Cardiac septum (tissue), 1 donor: ENCODE results near the gene GSX1. TPM values are rescaled to one million over a fixed set of nuclear protein-coding genes. Genes with fewer than 3 reads are reported as not detected.
"Not testable (repeated sequence)": the region's sequence is repeated elsewhere in the genome, so short reads cannot be mapped to it uniquely, and the experiment has no call there.

Experiments
- DNase-seq: peaks from one replicate; pipeline ENCODE4 v3.0.0-alpha.2; 2020; ENCODE audit warnings: low spot score
- intact Hi-C: fragments of 100-400 bp; cut with DNase I; formaldehyde crosslinking; loops from one replicate; pipeline ENCODE4 v1.14.0; 2022
- long read RNA-seq: library from polyadenylated mRNA; unstranded; transcript quantifications from one replicate; pipeline ENCODE4 v2.0.0, GENCODE V29; 2021
- total RNA-seq: library from RNA; stranded (reverse); fragmentation: NEBNext Ultra II Directional; extraction: Animal tissue kit (Norgen Biotek cat#: 25700); gene quantifications from one replicate; pipeline ENCODE4 v1.2.1, GENCODE V29; 2021
- donor health status: DM: no; HTN: no; CAD: no.

Gene GSX1
- not detected for total RNA-seq
- long read RNA-seq: 0 reads

DNA sequence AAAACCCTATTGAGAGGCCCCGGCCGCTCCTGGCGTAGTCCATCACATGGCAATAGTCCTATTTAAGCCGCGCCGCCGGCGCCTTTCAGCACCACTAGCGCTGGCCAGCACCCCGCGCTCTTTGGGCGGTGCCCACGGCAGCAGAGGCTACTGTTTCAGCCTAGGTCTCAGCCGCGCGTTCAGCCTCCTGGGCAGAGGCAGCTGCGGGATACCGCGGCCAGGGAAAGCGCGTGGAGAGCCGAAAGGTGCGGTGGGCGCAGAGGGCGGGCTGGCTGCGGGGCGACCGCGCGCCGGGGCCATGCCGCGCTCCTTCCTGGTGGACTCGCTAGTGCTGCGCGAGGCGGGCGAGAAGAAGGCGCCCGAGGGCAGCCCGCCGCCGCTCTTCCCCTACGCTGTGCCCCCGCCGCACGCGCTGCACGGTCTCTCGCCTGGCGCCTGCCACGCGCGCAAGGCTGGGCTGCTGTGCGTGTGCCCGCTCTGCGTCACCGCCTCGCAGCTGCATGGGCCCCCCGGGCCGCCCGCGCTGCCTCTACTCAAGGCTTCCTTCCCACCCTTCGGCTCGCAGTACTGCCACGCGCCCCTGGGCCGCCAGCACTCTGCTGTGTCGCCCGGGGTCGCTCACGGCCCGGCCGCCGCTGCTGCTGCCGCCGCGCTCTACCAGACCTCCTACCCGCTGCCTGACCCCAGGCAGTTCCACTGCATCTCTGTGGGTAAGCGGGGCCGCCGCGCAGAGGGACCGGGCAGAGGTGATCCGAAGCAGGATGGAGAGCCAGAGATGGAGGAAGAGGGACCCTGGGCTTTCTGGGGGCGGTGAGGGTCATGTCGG lies at the start of gene GSX1:
TSS of gene GSX1 (plus strand) at position 91 of the 826 bp plus-strand sequence. CDS start at position 299, 208 bp downstream.
- intact Hi-C loops: no loop called here
- DNase-seq: peak; percentile 80

DNA sequence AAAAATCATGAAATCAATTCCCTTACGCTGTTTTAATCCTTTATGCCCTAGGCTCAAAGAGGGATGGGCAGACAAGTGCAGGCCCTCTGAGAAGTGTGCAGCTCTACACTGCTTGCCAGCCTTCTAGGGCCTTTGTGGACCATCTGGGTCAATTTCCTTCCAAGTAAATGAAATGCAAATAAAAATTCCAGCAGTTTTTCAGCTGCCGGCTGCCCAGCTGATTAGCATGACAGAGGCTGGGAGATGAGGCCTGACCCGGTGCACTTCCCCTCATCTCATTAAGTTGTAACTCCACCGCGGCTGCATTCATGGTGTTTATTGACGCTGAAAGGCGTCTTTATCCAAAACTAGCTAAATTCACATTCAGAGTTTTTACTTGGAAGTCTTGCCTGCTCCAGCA lies 47.5 kb upstream of the GSX1 start:
- intact Hi-C loops: no loop called here
- DNase-seq: no peak

DNA sequence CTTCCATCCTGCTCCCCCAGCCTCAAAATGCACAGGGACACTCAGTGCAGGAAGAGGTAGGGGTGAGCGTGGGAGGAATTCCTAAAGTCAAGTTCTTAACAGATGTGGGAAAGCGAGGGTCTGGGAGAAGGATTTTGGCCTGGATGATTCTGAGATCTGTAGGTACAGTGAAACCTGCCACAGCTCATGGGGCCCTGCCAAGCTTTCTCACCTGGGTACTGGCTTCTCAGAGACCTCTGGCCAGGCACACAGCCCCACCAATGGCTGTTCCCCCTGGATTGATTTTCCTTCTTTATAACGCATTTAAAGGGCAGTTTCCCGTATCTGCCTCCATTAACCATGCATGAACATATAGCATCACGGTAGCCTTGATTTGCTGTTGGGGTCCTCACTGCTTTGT lies 47.0 kb upstream of the GSX1 start:
- DNase-seq: no peak
- intact Hi-C loops: no loop called here

DNA sequence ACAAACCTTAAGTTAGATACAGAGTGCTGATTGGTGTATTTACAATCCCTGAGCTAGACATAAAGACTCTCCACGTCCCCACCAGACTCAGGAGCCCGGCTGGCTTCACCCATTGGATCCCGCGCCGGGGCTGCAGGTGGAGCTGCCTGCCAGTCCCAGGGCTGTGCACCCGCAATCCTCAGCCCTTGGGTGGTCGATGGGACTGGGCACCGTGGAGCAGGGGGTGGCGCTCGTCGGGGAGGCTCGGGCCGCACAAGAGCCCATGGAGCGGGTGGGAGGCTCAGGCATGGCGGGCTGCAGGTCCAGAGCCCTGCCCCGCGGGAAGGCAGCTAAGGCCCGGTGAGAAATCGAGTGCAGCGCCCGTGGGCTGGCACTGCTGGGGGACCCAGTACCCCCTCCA lies 44.1 kb upstream of the GSX1 start:
- intact Hi-C loops: not testable (repeated sequence)

DNA sequence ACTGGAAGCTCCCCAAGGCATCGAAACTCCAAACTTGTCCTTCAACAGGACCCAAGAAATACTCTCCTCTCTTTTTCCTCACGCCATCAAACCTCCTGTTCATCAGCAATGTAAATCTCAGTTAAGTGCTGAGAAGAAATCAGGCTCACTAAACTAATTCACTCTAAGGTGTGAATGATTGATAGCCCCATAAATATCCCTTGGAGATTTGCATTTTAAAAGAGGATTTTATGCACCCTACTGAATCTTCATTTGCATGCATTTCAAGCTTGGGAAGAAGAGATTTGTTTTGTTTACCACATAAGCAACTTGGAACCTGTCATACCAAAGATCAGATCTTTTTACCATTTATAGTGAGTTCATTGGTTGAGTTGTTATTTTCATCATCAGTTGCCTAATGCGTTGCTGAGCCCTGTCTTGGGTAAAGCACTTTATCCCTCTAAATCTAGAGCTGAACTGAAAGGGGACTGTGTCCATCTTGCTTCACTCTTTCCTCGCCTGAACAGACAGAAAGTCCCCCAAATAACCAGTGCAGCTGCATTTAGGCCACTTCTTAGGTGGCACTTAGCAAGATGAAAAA lies 40.2 kb upstream of the GSX1 start:
- intact Hi-C loops: no loop called here
- no peak for DNase-seq

More for the DNA sequence above, 44.1 kb upstream of the GSX1 start:
- DNase-seq: not testable (repeated sequence)

DNA sequence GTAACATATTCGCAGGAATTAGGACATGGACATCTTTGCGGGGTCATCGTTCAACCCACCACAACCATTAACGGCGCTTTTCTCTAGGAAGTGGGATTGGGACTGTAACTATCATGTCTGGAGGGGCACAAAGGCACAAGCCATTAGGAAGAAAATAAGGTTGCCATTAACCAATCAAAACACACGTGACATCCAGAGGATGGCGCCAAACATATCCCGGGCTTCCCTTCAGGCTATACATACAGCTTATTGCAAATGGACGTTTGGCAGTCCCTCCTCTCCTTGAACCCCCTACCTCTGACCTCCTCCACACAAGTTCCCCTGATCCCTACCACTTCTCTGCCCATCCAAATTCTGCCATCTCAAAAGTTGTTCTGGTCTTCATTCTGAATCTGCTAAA lies 26.6 kb upstream of the GSX1 start:
- intact Hi-C loops: no loop called here
- DNase-seq: no peak

DNA sequence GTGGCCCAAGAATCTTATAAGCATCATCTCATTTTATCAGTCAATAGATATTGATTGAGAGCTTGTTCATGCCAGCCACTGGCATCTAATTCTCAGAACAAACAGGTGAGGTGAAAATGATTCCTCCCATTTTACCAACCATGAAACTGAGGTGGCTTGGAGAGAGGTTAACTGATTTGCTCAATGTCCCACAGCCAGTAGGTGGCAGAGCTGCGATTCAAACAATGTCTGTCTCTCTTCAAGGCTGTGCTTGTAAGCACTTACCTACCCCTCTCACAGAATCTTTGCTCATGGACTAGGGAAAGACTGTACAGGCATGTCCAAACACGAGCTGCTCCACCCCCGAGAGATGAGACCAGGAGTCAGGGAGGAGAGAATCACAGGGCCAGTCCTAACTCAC lies 21.5 kb upstream of the GSX1 start:
- intact Hi-C loops: no loop called here
- DNase-seq: no peak

DNA sequence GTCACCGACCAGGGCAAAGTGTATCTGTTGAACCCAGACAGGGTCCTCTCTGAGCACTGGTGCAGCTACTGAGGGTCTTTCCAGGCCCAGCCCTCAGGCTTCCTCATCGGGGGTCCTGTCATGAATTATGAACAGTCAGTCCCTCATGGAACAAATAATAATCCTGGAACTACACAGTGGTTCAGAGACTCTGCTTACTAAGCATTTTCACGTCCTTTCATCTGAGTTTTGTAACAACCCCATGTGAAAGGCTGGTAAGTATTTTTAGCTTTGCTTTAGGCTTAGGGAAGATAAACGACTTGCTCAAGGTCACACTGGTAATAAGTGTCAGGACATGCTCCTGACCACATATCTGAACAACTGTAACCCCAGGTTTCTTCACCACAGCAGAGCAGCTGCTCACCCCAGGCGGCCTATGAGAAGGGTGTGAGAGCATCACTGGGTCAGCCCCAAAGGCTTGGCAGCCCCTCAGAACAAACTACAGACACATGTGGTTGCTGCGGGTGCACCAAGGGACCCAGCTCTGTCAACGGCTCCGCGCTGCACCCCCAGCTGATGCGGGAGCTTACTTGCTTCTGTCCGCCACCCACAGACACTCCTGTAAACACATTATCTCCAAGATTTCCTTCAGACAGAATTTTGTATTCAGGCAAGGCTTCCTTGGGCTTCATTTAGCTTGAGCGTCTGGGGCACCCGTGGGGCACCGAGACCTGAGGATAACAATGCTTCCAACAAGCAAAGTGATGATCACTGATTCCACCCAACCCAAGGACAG lies 19.4 kb upstream of the GSX1 start:
- no peak for DNase-seq

DNA sequence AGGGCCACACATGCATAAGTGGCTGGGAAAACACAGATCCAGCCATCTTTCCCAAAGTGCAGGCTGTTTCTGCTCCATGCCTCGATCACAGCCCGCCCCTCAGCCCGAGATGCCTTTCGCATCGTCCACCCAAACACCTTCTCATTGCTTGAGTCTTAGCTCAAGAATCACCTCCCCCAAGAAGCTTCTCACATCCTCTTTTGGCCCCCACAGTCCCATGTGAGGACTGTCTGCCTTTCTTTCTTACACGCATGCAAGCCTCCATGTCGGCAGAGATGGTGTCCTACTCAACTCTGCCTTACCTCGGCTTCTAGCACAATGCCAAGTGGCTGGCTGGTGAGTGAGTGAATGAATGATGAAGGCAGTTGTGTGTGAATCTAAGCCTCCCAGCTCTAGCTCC lies 18.1 kb upstream of the GSX1 start:
- intact Hi-C loops: no loop called here
- DNase-seq: no peak

More for the DNA sequence above, 19.4 kb upstream of the GSX1 start:
- intact Hi-C loops: no loop called here

DNA sequence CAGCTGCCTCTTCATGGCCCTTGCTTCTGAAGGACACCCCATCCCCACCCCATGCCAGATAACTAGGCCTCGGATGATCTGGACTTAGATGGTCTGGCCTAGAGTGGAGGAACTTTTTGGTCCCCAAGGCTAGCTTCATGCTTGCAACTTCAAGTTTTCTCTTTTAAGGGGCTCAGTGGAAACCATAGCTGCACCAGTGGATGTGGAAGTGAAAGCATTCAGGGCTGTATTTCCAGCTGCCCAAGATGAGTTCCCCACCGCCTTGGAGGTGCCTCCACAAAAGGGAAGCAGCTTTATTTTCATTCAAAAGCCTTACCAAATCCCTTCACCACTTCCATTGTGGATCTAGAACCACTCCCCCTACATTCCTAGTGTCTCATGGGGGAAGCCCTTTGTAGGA lies 17.6 kb upstream of the GSX1 start:
- intact Hi-C loops: no loop called here

DNA sequence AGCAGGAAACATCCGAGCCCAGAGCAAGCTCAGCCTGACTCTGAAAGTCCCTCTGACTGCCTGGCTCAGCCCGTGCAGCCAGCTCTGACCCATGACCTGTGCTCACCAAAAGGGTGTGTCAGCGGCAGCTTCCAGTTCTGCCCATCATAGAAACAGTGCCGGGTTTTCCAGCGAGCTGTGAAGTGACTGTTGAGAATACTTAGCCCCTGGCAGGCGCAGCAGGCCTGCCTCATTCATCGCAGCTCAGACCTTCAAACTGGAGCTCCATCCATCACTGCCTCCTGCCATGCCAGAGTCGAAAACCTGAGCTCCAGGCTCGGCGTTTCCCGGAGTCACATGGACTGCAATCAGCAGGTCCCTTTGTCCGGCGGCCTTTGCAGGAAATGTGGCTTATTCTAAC lies 16.3 kb upstream of the GSX1 start:
- intact Hi-C loops: no loop called here
- DNase-seq: no peak

More for the DNA sequence above, 17.6 kb upstream of the GSX1 start:
- DNase-seq: no peak

DNA sequence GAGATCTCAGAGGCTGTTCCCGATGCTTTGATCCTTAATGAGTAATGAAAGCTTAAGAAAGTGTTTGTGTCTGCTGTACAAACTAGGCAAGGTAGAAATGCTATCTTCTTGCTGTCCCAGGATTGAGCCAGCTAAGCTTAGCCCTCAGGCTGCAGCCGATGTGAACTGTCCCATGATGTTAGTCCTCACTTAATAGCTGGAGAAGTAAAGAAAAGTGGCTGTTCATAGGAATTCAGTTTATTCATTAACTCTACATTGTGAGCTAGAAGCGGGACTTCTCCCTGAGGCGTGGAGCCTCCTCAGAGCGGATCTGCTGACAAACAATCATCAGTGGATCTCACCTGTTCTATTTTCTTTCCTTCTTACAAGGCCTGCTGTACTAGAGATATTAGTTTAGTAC lies 10.1 kb upstream of the GSX1 start:
- intact Hi-C loops: no loop called here
- DNase-seq: no peak

DNA sequence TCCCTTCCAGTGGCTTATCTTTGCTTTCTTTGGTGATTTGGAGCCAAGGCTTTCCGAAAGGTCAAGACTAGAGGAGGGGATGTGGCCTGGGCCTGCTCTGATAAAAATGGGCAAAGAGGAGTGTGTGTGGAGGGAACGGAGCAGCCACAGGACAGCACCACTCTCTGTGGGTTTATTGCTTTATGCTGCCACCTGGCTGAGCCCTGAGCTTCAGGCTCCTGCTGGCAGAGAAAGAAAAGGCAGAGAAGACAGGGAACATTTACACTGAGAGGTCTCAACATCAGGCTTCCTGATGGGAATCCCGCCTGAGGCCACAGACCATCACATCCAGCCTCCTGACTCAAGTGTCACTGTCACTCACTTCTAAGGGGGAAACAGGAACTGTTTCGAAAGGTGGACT lies 9.2 kb upstream of the GSX1 start:
- DNase-seq: no peak

DNA sequence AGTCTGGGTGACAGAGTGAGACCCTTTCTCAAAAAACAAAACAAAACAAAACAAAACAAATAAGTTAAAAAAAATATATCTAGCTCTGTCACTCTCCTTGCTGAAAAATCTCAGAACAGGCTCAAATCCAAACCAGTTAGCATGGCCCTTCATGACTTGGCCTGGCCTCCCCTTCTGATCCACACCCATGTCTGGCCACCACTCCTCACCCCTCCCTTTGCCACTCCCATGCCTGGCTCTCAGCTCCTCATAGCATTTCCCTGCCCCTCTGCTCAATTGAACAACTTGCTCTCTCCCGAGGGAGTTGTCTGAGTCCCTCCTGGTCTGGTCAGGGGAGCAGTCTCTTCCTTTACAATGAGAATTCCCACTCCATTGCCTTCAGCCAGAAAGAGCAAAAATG lies 4.0 kb upstream of the GSX1 start:
- intact Hi-C loops: no loop called here
- no peak for DNase-seq

More for the DNA sequence above, 9.2 kb upstream of the GSX1 start:
- intact Hi-C loops: no loop called here

DNA sequence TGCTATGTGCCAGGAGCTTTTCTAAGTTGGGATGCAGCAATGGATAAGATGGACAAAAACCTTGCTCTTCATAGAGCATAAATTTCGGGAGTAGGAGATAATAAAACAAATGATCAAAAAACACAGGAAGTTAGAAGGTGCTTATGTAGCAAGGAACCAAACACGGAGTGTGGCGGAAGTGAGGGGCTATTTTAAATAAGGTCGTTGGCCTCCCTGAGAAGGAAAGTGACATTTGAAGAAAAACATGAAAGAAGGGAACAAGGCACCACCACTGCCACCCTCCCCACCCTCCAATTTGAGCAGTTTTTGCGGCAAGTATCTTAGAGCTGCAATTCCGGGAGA lies 3.2 kb upstream of the GSX1 start:
- DNase-seq: no peak
- intact Hi-C loops: no loop called here

DNA sequence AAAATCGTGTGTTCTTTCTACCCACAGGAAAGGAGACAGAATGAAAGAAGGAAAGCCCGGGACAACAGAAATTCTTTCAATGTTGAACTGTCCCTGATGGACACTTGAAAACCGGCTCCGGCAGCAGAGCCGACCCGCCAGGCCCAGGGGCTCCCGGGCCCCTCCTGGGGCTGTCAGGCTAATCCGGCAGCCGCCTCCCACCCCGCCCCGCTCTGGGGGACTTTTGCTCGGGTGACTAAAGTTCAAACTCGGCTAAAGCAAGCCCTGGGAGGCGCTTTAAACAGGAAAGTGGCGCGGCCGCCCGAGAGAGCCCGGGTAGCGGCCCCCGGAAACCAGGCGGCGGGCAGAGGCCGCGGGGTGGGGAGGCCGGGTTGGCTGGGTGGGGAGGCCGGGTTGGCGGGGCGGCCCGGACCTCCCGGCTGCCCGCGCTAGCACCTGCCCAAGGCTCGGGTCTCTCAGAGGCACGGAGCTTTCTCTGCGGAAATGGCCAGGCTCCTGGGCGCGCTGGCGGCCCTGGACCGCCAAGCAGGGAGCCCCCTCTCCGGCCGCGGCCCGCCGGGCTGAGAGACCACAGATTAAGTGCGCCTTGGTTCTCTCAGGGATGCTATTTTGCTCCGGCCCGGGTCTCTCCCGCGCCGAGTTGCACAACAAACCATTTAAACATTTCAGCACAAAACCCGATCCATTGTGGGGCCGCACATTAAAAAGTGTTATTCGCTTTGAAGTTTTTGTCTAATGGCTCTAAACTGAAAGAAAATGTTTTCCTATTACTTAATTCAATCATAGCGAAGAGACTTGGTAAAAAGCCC lies 2.6 kb upstream of the GSX1 start:
- DNase-seq: no peak
- intact Hi-C loops: no loop called here

DNA sequence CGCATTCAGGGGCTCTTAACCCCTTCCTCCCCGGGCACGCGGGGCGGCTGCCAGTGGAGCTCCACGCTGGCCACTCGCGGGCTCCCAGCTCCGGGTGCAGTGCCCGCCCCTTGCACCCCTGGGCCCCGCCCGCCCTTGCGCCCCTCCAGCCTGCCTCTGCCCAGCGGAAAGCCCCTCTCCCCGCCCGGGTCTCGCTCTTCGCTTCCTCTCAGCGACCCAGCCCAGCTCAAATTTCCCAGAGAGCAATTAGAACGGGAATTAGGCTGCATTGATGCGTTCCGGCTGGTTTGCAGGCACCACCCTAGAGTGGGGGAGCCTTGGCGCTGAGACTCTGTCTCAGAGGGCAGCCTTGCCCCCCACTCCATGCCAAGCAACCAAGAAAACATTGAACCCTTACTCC lies 1.8 kb upstream of the GSX1 start:
- intact Hi-C loops: no loop called here
- DNase-seq: no peak

DNA sequence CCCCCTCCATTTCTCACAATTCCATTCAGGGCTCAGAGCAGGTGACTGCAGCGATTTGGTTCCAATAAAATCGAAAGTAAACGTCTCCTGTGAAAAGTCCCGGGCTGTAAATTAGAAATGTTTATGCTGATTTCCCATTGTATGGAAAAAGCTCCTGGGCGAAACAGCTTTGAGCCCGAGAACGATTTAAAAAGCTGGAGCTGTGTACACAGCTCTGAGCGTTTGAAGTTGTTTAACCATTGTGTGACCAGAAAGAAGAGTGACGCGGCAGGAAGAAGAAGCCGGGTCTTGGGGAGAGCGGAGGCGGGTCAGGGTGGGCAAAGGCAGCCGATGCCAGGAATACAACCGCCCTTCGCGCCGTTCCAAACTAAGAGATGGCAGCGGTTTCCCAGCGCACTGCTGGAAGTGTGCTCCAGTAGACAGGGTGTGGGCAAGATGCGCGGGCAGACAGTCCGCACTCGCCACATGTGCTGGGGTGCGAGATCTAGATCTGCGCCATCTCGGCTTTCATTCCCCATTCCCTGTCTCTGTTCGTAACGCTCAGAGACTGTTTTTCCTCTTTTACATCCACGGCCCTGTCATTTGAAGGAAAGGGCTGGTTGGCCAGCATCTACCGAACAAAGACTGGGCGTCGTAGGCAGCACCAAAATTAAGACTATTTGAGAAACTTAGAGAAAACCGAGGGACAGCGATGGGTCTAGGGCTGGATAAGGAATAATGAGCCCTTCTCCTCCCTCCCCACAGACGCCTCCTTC lies 960 bp upstream of the GSX1 start:
- intact Hi-C loops: no loop called here
- DNase-seq: no peak

DNA sequence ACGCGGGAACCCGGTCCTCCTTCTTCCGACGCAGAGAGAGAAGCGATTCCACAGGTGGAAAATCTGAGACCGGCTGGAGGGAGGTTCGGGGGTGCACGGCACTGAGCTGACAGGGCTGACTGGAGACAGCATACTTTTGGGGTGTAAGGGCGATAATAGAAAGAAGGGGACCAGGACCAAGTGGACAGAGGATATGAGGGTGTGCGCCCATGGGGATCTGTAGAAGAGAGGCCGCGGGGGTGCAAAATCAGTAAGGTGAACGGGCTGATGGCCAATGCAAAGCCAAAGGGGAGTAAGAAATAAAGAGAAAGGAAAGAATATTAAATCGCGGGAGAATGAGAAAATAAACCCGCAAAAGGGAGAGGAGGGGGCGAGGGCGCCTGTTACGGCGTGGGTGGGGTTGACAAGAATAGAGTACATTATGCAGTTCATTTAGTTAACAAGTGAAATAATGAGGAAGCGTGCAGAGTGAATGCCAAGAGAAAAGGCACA lies 336 bp upstream of the GSX1 start:
- intact Hi-C loops: no loop called here
- no peak for DNase-seq
